Heart left ventricle (tissue), 13 donors: ENCODE data around the gene PKNOX1.

Source experiments
- POLR2A ChIP-seq, 2 donors: fragments of 450-650 bp; IDR thresholded peaks; one replicate each; pipeline ENCODE4 v1.6.1; 2017; ENCODE audit warnings: antibody characterized with exemption in 2 of 2, mild to moderate bottlenecking in 2 of 2, moderate library complexity in 2 of 2
- TF ChIP-seq, protein P1 (sequence below), 12 donors: fragments of 200-600 bp; sonication (generic) in 4 of 12; IDR thresholded peaks; one replicate each; pipeline versions ENCODE4 v1.5.0 to v1.8.0; 2018 to 2022; ENCODE audit warnings: antibody characterized with exemption in 12 of 12, mild to moderate bottlenecking in 5 of 12
- donor health status: ischemic (EF 13 %, LVEDD 7.1; RV severe dilation, severe dysfunction).
- donor health status: DM: no; HTN: yes; CAD: no.
- donor health status: DM: no; HTN: no; CAD: no.
- donor health status: ischemic (EF 25% LVEDD 6.9; RV normal size, moderate dysfunction).
- donor health status: ischemic (EF 25% LVEDD 5.7; RV mildly dilated, moderate dysfunction).
- donor health status: ischemic (EF 35%, LVEDD 5.7; RV mildly dilated, moderate dysfunction).
- donor health status: nonischemic (EF 11% LVEDD 7.7; RV severe dilation, severe dysfunction).
- donor health status: DM: yes; HTN: yes; CAD: no.
- donor health status: PGD.
- donor health status: ischemic (EF 29% LVEDD 5.4; RV normal size, mild dysfunction).
- donor health status: nonischemic (EF 23%, LVEDD 6.1; RV moderate dilation, normal function).

GRCh38 chr21:42971897-42972275, 2.5 kb upstream of the PKNOX1 start:
- TF ChIP-seq, protein P1, sequence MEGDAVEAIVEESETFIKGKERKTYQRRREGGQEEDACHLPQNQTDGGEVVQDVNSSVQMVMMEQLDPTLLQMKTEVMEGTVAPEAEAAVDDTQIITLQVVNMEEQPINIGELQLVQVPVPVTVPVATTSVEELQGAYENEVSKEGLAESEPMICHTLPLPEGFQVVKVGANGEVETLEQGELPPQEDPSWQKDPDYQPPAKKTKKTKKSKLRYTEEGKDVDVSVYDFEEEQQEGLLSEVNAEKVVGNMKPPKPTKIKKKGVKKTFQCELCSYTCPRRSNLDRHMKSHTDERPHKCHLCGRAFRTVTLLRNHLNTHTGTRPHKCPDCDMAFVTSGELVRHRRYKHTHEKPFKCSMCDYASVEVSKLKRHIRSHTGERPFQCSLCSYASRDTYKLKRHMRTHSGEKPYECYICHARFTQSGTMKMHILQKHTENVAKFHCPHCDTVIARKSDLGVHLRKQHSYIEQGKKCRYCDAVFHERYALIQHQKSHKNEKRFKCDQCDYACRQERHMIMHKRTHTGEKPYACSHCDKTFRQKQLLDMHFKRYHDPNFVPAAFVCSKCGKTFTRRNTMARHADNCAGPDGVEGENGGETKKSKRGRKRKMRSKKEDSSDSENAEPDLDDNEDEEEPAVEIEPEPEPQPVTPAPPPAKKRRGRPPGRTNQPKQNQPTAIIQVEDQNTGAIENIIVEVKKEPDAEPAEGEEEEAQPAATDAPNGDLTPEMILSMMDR (IDR thresholded peaks at IDR 0.05): no peak
- no peak for TF ChIP-seq POLR2A (IDR thresholded peaks at IDR 0.05)
